HL-60 (cell line): ENCODE measurements around the gene APBB2.

Experiments used
- DNase-seq, 2 experiments: peaks; one replicate each; pipeline ENCODE4 v3.0.0-alpha.2; 2010 to 2020; ENCODE audit warnings: low read depth in 1 of 2, low spot score in 1 of 2
- H3K27ac ChIP-seq: fragments of 250-450 bp; sonication (Bioruptor Pico); replicated peaks from 2 replicates; pipeline ENCODE4 v1.5.1; 2020; ENCODE audit warnings: mild to moderate bottlenecking, moderate library complexity
- H3K27me3 ChIP-seq: fragments of 250-450 bp; sonication (Bioruptor Pico); 2 replicates; pipeline ENCODE4 v1.5.1; 2021; ENCODE audit warnings: mild to moderate bottlenecking, moderate library complexity; ENCODE audit not compliant: insufficient read depth, poor library complexity, severe bottlenecking
- H3K4me3 ChIP-seq: replicated peaks from 2 replicates; pipeline ENCODE4 v1.5.1; 2011; ENCODE audit warnings: mild to moderate bottlenecking, control low read depth, low read length; ENCODE audit not compliant: insufficient read depth
- GABPA ChIP-seq: IDR thresholded peaks from 2 replicates; pipeline ENCODE4 v1.6.1; 2012; ENCODE audit warnings: low read depth
- POLR2AphosphoS5 ChIP-seq: IDR thresholded peaks from 2 replicates; pipeline ENCODE4 v1.6.1; 2012; ENCODE audit warnings: low read depth
- SPI1 ChIP-seq: IDR thresholded peaks from 2 replicates; pipeline ENCODE4 v1.6.1; 2012; ENCODE audit warnings: low read depth, mild to moderate bottlenecking, borderline replicate concordance
- TF ChIP-seq, protein P1 (sequence below): IDR thresholded peaks from one replicate; pipeline ENCODE4 v1.5.1; 2011; ENCODE audit warnings: low read length, control low read depth, inconsistent platforms; ENCODE audit not compliant: insufficient read depth
- TF ChIP-seq, protein P2 (sequence below): IDR thresholded peaks from 2 replicates; pipeline ENCODE4 v1.6.1; 2012; ENCODE audit warnings: low read depth; ENCODE audit not compliant: insufficient replicate concordance

APBB2 gene

DNA sequence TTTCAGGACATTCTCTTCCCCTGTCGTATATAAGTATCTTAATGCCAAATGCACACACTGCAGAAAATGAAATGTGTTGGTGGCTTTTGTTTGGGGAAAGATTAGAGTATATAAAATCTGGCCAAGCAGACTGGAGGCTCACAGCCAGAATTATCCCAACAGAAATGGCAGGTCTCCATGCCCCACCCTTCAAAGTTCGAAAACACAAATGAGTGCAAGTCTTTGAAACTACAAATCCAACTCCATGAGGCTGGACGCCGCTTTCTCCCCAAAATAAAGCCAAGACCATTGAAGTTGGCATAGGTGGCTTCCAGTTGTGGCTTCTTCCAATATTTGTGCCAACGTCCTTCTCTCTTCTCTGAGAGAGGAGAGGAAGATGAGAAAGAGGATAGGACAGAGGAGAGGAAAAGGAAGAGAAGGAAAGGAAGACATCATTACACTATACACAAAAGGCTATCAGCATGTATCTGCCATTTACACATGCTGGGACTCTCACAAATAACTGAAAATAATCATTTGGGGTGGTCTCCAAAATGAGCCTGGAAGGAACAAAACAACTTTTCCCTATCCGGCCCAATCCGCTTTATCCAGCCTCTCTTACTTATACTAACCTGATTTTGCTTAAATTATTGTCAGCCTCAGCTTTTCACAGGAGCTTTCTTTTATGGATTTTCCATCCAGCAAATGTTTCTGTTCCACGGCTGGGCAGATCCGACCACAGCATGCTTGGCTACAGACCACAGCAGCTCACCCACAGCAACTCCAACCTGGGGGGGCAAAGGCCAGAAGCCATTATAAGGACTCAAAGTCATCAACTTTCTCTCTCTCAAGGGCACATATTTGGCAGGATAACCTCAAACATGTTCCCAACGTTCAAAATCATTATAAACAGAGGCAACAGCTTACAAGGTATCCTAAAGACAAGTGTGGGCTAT is 71.7 kb downstream of the APBB2 start:
- H3K4me3 ChIP-seq, result no peak overlapping the region
- no peak for TF ChIP-seq SPI1
- DNase-seq, result no peak
- H3K27ac ChIP-seq, result no peak overlapping the region
- H3K27me3 ChIP-seq, result no peaks in the 10 kb centered on the region

DNA sequence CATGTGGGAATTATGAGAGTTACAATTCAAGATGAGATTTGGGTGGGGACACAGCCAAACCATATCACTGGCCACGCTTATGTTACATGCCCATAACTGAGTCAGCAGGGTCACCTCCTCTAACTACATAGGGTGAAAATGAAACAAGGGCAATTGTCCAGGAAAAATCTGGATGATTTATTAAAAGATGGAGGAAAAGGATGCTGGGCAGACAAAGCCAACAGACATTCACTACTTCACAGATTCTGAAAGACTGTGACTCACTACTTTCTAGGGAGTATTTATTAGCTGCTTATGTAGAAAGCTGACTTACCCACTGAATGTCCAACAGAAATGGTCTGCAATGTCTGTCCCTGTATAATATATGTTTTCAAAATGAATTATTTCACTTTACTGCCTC is 72.4 kb downstream of the APBB2 start:
- Histone ChIP-seq H3K27me3 (no peaks in the 10 kb centered on the region), H3K4me3 (no peak overlapping the region), H3K27ac (no peak overlapping the region)
- TF ChIP-seq, protein P1, sequence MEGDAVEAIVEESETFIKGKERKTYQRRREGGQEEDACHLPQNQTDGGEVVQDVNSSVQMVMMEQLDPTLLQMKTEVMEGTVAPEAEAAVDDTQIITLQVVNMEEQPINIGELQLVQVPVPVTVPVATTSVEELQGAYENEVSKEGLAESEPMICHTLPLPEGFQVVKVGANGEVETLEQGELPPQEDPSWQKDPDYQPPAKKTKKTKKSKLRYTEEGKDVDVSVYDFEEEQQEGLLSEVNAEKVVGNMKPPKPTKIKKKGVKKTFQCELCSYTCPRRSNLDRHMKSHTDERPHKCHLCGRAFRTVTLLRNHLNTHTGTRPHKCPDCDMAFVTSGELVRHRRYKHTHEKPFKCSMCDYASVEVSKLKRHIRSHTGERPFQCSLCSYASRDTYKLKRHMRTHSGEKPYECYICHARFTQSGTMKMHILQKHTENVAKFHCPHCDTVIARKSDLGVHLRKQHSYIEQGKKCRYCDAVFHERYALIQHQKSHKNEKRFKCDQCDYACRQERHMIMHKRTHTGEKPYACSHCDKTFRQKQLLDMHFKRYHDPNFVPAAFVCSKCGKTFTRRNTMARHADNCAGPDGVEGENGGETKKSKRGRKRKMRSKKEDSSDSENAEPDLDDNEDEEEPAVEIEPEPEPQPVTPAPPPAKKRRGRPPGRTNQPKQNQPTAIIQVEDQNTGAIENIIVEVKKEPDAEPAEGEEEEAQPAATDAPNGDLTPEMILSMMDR, result no peak
- no peak for TF ChIP-seq SPI1
- TF ChIP-seq, protein P2, sequence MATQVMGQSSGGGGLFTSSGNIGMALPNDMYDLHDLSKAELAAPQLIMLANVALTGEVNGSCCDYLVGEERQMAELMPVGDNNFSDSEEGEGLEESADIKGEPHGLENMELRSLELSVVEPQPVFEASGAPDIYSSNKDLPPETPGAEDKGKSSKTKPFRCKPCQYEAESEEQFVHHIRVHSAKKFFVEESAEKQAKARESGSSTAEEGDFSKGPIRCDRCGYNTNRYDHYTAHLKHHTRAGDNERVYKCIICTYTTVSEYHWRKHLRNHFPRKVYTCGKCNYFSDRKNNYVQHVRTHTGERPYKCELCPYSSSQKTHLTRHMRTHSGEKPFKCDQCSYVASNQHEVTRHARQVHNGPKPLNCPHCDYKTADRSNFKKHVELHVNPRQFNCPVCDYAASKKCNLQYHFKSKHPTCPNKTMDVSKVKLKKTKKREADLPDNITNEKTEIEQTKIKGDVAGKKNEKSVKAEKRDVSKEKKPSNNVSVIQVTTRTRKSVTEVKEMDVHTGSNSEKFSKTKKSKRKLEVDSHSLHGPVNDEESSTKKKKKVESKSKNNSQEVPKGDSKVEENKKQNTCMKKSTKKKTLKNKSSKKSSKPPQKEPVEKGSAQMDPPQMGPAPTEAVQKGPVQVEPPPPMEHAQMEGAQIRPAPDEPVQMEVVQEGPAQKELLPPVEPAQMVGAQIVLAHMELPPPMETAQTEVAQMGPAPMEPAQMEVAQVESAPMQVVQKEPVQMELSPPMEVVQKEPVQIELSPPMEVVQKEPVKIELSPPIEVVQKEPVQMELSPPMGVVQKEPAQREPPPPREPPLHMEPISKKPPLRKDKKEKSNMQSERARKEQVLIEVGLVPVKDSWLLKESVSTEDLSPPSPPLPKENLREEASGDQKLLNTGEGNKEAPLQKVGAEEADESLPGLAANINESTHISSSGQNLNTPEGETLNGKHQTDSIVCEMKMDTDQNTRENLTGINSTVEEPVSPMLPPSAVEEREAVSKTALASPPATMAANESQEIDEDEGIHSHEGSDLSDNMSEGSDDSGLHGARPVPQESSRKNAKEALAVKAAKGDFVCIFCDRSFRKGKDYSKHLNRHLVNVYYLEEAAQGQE, result no peak
- no peak for TF ChIP-seq POLR2AphosphoS5
- no peak for TF ChIP-seq GABPA
- DNase-seq, result no peak

DNA sequence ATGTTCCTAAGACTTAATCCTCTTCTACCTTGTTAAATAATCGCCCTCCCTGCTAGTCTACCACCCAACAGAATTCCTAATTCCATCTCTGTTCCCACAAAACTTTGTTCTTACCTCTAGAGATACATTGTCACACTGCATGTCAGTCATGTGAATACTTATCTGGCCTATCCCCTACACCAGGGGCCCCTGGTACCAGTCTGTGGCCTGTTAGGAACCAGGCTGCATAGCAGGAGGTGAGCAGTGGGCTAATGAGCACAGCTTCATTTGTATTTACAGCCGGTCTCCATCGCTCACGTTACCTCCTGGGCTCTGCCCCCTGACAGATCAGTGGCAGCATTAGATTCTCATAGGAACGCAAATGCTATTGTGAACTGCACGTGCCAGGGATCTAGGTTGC is 73.9 kb downstream of the APBB2 start:
- no peak for DNase-seq
- no peak overlapping the region for H3K27ac ChIP-seq
- H3K4me3 ChIP-seq, result no peak overlapping the region
- TF ChIP-seq SPI1, result no peak
- no peak for TF ChIP-seq POLR2AphosphoS5
- TF ChIP-seq, protein P1, result no peak
- TF ChIP-seq, protein P2, result no peak
- TF ChIP-seq GABPA, result no peak
- no peaks in the 10 kb centered on the region for H3K27me3 ChIP-seq

DNA sequence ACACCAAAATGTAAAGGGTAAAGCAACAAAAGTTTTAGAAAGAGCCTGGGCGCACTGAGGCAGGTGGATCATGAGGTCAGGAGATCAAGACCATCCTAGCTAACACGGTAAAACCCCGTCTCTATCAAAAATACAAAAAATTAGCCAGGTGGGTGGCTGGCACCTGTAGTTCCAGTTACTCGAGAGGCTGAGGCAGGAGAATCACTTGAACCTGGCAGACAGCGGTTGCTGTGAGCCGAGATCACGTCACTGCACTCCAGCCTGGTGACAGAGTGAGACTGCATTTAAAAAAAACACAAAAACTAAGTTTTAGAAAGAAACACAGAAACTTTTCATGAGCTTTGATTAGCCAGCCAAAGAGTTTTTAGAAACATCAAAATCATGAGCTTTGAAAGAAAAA is 76.5 kb downstream of the APBB2 start:
- no peak overlapping the region for H3K27ac ChIP-seq
- no peaks in the 10 kb centered on the region for H3K27me3 ChIP-seq
- TF ChIP-seq GABPA (no peak), SPI1 (no peak), POLR2AphosphoS5 (no peak)
- TF ChIP-seq, protein P1, result no peak
- TF ChIP-seq, protein P2, result no peak
- H3K4me3 ChIP-seq, result no peak overlapping the region
- DNase-seq, result no peak
